Neuron (in vitro differentiated cells): ENCODE results near the gene ZNF101.

Source experiments
- H2AFZ ChIP-seq: one replicate; pipeline ENCODE4 v1.6.1; 2013; ENCODE audit warnings: low read depth, mild to moderate bottlenecking, inconsistent platforms, low read length, moderate library complexity
- H3K27me3 ChIP-seq: one replicate; pipeline ENCODE4 v1.6.1; 2013; ENCODE audit warnings: low read length; ENCODE audit not compliant: insufficient read depth
- H3K36me3 ChIP-seq: one replicate; pipeline ENCODE4 v1.6.1; 2013; ENCODE audit warnings: low read length; ENCODE audit not compliant: insufficient read depth
- H3K4me1 ChIP-seq: one replicate; pipeline ENCODE4 v1.6.1; 2013; ENCODE audit warnings: low read length; ENCODE audit not compliant: insufficient read depth
- H3K4me3 ChIP-seq: 2 replicates; pipeline ENCODE4 v1.5.1; 2013; ENCODE audit warnings: mild to moderate bottlenecking, low read length, moderate library complexity
- H3K9me3 ChIP-seq: one replicate; pipeline ENCODE4 v1.6.1; 2013; ENCODE audit warnings: low read length

The ZNF101 gene

DNA sequence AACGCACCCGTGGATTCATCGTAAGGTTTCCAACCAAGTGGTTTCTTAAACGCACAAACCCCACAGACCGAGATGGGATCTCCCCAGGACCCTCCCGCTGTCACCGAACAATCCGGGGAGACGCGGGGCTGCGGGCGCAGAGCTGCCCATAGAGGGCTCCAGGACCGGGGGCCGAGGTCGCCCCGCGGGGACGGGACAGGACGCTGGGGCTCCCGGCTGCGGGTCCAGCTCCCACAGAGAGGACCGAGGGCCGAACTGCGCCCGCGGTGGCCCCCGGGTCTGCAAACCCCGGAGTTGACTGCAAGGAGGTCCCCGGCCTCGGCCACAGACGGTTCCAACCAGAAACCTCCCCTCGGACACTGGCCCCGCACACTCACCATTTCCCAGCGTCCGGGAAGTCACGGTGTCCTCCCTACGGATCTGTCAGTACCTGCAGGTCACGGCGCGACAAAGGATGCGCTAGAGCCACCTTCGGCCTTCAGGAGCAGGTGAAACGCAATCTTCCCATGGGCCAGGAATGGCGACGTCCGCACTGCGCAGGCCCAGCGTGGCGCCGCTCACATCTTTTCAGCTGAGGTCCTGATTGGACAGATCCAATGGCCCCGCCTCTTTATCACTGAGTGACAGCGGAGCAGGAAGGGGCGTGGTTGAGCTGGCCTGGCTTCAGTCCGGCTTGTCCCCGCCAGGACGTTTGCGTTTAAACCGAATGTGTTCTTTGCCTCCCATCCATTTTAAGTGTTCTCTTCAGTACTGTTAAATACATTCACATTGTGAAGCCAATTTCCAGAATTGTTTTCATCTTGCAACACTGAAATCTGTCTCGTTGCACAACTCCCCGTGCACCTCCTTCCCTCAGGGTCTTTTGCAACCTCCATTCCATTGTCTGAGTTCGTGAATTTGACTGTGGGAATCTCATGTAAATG, 64.2 kb downstream of the ZNF101 start, which contains the start of gene ZNF14:
Gene ZNF14 (minus strand): TSS at position 534 of the 923 bp plus-strand sequence. CDS start 154 bp downstream, at position 380.
- Histone ChIP-seq H3K4me3 (peak within 1 kb of the TSS; percentile 86), H3K27me3 (no peaks in the 10 kb centered on the region), H2AFZ (peak within 1 kb of the TSS; percentile 39), H3K9me3 (peaks cover 29% of the 10 kb centered on the region), H3K36me3 (peaks cover 18% of the 10 kb centered on the region), H3K4me1 (peaks cover 5% of the 10 kb centered on the region)
